Heart right ventricle (tissue), 16 donors: ENCODE data around the gene RGS7BP. TPM values are rescaled to one million over a fixed set of nuclear protein-coding genes. Genes with fewer than 3 reads are reported as not detected.

Experiments used
- ATAC-seq, 8 donors: fragments of 200-7000 bp; cut with Tn5 transposase; one replicate each; pipeline ENCODE4 v1.9.1; 2020; ENCODE audit warnings: mild to moderate bottlenecking in 8 of 8, moderate library complexity in 8 of 8, moderate number of reproducible peaks in 1 of 8
- DNase-seq, 2 donors: peaks; one replicate each; pipeline ENCODE4 v3.0.0-alpha.2; 2020
- H3K27ac ChIP-seq, 10 donors: fragments of 200-600 bp; sonication (generic) in 2 of 10; one replicate each; pipeline versions ENCODE4 v1.5.0 to v1.8.0; 2020 to 2022; ENCODE audit warnings: mild to moderate bottlenecking in 3 of 10
- H3K27me3 ChIP-seq, 7 donors: fragments of 200-600 bp; one replicate each; pipeline ENCODE4 v1.8.0; 2021 to 2022; ENCODE audit warnings: mild to moderate bottlenecking in 2 of 7
- H3K36me3 ChIP-seq, 9 donors: fragments of 200-600 bp; sonication (generic) in 1 of 9; one replicate each; pipeline versions ENCODE4 v1.5.0 to v1.8.0; 2020 to 2022; ENCODE audit warnings: mild to moderate bottlenecking in 2 of 9
- H3K4me1 ChIP-seq, 9 donors: fragments of 200-600 bp; sonication (generic) in 1 of 9; one replicate each; pipeline versions ENCODE4 v1.5.0 to v1.8.0; 2020 to 2022; ENCODE audit warnings: mild to moderate bottlenecking in 4 of 9
- H3K4me3 ChIP-seq, 10 donors: fragments of 200-600 bp; sonication (generic) in 2 of 10; one replicate each; pipeline versions ENCODE4 v1.5.0 to v1.8.0; 2020 to 2022; ENCODE audit warnings: mild to moderate bottlenecking in 7 of 10, moderate library complexity in 2 of 10
- H3K9me3 ChIP-seq, 11 donors: fragments of 200-600 bp in 10 of 11; sonication (generic) in 2 of 11; one replicate each; pipeline versions ENCODE4 v1.5.0 to v1.8.0; 2013 to 2022; ENCODE audit warnings: mild to moderate bottlenecking in 2 of 11, control low read depth in 1 of 11, moderate library complexity in 1 of 11
- WGBS, 2 donors: extraction: QIAGEN DNeasy Blood & Tissue Kit; methylation state at CpG; one replicate each; pipeline ENCODE4 v1.1.7; 2013; ENCODE audit warnings: inconsistent platforms in 1 of 2; 5-methylcytosine and 5-hydroxymethylcytosine counted together
- intact Hi-C, 10 donors: fragments of 100-400 bp; cut with DNase I; formaldehyde crosslinking; loops; one replicate each; pipeline versions ENCODE4 v1.11.1 to v1.14.2; 2022
- polyA plus RNA-seq, 2 donors: library from polyadenylated mRNA; stranded (reverse); fragments of 200-250 nt; gene quantifications; one replicate each; pipeline ENCODE4 v1.2.3, GENCODE V29; 2013
- total RNA-seq, 10 donors: library from RNA; stranded (reverse); fragmentation: NEBNext Ultra II Directional in 3 of 10; extraction: Animal tissue kit (Norgen Biotek cat#: 25700) in 3 of 10; gene quantifications; one replicate each; pipeline versions ENCODE4 v1.2.1 to v1.2.4, GENCODE V29; 2021 to 2023
- TF ChIP-seq, protein P1 (sequence below), 9 donors: fragments of 200-600 bp; sonication (generic) in 2 of 9; IDR thresholded peaks; one replicate each; pipeline versions ENCODE4 v1.5.0 to v1.8.0; 2021 to 2022; ENCODE audit warnings: antibody characterized with exemption in 9 of 9, mild to moderate bottlenecking in 5 of 9, moderate library complexity in 1 of 9
- donor health status: Arrhythmogenic right ventricular cardiomyopathy.
- donor health status: ischemic (EF 13 %, LVEDD 7.1; RV severe dilation, severe dysfunction).
- donor health status: healthy with polysubstance abuse.
- donor health status: DM: no; HTN: yes; CAD: no.
- donor health status: DM: no; HTN: no; CAD: no.
- donor health status: ischemic (EF 25% LVEDD 6.9; RV normal size, moderate dysfunction).
- donor health status: ischemic (EF 25% LVEDD 5.7; RV mildly dilated, moderate dysfunction).
- donor health status: healthy.
- donor health status: DM: yes; HTN: yes; CAD: no.
- donor health status: Ischemic cardiomyopathy.
- donor health status: ischemic (EF 35%, LVEDD 5.7; RV mildly dilated, moderate dysfunction).
- donor health status: nonischemic (EF 11% LVEDD 7.7; RV severe dilation, severe dysfunction).
- donor health status: DM: yes; HTN: yes; CAD: no.
- donor health status: PGD.
- donor health status: ischemic (EF 29% LVEDD 5.4; RV normal size, mild dysfunction).
- donor health status: nonischemic (EF 23%, LVEDD 6.1; RV moderate dilation, normal function).

The RGS7BP gene
- total and polyA plus RNA-seq, 12 donors = 0.07 to 3.1 (median 1.5) TPM

DNA sequence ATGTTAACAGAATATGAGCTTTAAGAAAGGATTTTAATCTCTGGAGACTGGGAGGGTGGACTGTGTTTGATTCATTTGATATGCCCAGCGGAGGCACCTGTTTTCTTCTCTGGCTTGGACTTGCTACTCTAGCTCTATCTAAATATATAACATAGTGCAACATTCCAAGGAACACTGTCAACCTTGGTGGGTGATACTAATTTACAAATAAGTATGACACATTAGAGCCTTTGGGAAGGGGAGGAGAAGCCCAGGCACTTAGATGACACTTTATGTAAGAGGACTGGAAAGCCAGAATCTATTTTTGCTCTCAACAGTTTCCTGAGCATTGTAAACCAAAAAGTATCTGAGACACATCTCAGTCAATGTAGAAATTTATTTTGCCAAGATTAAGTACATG is 101.1 kb downstream of the RGS7BP start:
- Histone ChIP-seq H3K4me3 (no peak overlapping the region), H3K27me3 (peaks cover 0 to 3% (median 0%) of the 10 kb centered on the region in 7 donors), H3K27ac (no peak overlapping the region), H3K36me3 (no peaks in the 10 kb centered on the region), H3K9me3 (no peaks in the 10 kb centered on the region), H3K4me1 (no peaks in the 10 kb centered on the region)
- TF ChIP-seq, protein P1, sequence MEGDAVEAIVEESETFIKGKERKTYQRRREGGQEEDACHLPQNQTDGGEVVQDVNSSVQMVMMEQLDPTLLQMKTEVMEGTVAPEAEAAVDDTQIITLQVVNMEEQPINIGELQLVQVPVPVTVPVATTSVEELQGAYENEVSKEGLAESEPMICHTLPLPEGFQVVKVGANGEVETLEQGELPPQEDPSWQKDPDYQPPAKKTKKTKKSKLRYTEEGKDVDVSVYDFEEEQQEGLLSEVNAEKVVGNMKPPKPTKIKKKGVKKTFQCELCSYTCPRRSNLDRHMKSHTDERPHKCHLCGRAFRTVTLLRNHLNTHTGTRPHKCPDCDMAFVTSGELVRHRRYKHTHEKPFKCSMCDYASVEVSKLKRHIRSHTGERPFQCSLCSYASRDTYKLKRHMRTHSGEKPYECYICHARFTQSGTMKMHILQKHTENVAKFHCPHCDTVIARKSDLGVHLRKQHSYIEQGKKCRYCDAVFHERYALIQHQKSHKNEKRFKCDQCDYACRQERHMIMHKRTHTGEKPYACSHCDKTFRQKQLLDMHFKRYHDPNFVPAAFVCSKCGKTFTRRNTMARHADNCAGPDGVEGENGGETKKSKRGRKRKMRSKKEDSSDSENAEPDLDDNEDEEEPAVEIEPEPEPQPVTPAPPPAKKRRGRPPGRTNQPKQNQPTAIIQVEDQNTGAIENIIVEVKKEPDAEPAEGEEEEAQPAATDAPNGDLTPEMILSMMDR (IDR thresholded peaks at IDR 0.05) = no peak
- intact Hi-C loops = loop anchor here in 4 of 10 donors (5.0 to 10.0 kb wide), 4 partner anchors 100 to 535 kb away; partner anchors contain the start of gene RGS7BP (in 2 of the 4)
- ATAC-seq (no peak), DNase-seq (no peak)
- 89 to 97% methylated on average over 1 of the region's 1 CpG for WGBS, 2 donors

DNA sequence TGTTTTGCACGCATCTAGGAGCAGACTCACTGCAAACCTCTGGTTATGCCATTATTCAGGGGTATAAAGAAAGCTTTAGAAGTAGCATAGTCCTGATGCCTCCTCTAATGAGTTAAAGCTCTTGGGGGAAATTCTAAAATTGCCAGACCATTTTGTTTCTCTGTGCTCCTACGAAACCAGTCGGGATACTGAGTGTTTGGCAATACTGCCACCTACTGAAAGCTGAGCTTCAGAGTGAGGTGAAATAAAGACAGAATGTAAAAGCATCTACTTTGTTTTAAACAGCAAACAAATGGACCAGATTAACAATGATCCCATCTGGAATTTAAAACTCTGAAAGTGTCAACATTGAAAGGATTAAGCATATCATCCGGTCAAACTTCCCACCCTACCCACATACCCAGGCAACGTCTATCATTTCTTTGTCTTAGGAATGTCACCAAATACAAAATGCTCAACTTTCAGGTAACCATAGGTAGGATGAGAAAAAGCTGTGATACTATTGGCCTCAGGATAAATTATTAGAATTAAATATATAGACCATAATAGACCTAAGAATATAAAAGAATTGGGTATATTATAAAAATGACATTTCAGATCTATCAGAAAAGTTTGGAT is 106.6 kb downstream of the RGS7BP start:
- TF ChIP-seq, protein P1 (IDR thresholded peaks at IDR 0.05) = peak; percentile 44 to 82 (median 74)
- 16 to 17% methylated on average over 5 of the region's 5 CpGs for WGBS, 2 donors
- Histone ChIP-seq H3K9me3 (no peaks in the 10 kb centered on the region), H3K27me3 (peaks cover 0 to 3% (median 0%) of the 10 kb centered on the region in 7 donors), H3K36me3 (no peaks in the 10 kb centered on the region), H3K27ac (no peak overlapping the region), H3K4me1 (peaks cover 0 to 4% (median 0%) of the 10 kb centered on the region in 9 donors), H3K4me3 (no peak overlapping the region)
- peak in 1 of 2 donors; percentile 54 for DNase-seq
- ATAC-seq = peak in 4 of 8 donors; percentile 46 to 68 (median 55)
- intact Hi-C loops = loop anchor here (1.0 to 10.0 kb wide), 16 partner anchors 95 to 540 kb away; partner anchors contain the start of gene RGS7BP (in 2 of the 10)

DNA sequence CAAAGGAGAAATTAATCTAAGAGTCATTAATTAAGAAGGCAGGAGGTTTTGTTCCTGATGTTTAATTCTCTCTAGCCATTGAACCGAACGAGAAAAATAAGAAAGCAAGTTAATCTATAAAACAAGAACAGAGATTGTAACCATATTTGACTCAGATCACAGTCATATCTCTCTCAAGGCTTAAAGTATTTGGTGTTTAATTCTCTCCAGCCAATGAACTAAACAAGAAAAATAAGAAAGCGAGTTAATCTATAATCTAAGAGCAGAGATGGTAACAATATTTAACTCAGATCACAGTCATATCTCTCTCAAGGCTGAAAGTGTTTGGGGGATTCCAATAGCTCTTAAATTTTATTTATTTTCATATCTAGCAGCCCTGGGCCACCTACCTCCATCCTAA is 110.1 kb downstream of the RGS7BP start:
- Histone ChIP-seq H3K4me3 (no peak overlapping the region), H3K27me3 (peaks cover 0 to 3% (median 0%) of the 10 kb centered on the region in 7 donors), H3K9me3 (no peaks in the 10 kb centered on the region), H3K4me1 (peaks cover 0 to 10% (median 0%) of the 10 kb centered on the region in 9 donors), H3K36me3 (no peaks in the 10 kb centered on the region), H3K27ac (no peak overlapping the region)
- WGBS, 2 donors = 68 to 86% methylated on average over 3 of the region's 3 CpGs
- no peak for ATAC-seq
- no peak for DNase-seq
- TF ChIP-seq, protein P1 (IDR thresholded peaks at IDR 0.05) = no peak
- intact Hi-C loops = loop anchor here in 4 of 10 donors (5.0 to 10.0 kb wide), 6 partner anchors 111 to 541 kb away; partner anchors contain the start of gene RGS7BP (in 1 of the 4)

DNA sequence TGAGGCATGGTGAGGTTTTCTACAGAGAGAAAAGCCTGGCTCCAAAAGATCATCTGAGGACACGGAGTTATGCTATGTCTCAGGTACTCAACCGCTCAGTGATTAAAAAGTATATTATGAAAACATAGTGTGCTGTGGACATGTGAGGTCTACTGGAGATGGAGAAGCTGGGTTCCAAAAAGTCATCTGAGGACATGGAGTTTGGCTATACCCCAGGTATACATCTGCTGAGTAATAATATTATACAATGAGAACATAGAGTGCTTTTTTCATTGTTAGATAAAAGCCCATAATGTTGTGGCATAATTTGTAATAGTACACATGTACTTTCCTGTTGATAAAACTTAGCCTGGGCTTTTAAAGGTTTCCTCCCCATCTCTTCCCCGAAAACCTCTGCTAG is 113.8 kb downstream of the RGS7BP start:
- Histone ChIP-seq H3K4me1 (peaks cover 0 to 7% (median 0%) of the 10 kb centered on the region in 9 donors), H3K27ac (no peak overlapping the region), H3K4me3 (no peak overlapping the region), H3K9me3 (no peaks in the 10 kb centered on the region), H3K27me3 (peaks cover 0 to 7% (median 0%) of the 10 kb centered on the region in 7 donors), H3K36me3 (no peaks in the 10 kb centered on the region)
- intact Hi-C loops = loop anchor here in 4 of 10 donors (5.0 to 10.0 kb wide), 6 partner anchors 115 to 545 kb away; partner anchors contain the start of gene RGS7BP (in 1 of the 4)
- DNase-seq (no peak), ATAC-seq (peak in 1 of 8 donors; percentile 73)
- 73 to 78% methylated on average over 3 of the region's 3 CpGs for WGBS, 2 donors
- TF ChIP-seq, protein P1 (IDR thresholded peaks at IDR 0.05) = no peak
